ENCODE results near the gene UBE2QL1.

DNA sequence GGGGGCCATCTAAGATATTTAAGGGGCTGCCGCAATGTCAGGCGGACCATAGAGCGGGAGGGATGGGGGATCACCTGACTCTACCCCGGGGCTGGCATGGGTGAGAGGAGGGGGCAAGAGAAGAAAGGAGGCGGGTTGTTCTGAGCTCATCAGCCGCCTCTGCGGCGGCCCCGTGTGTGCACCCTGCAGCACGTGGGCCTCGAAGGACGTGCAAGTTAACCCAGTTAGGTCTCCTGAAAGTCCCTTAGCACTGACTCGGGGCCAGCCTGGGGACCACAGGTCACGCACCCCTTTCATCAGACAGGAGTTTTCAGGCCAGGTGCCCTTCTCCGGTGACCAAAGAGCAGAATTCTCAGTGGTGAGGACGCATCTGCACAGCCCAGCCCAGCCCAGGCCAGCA is 58.0 kb downstream of the UBE2QL1 start:
- TF ChIP-seq EZH2 (IDR thresholded peaks at IDR 0.05) (no peak), POLR2AphosphoS5 (IDR thresholded peaks at IDR 0.05; ENCODE audit: borderline replicate concordance, low read depth, low read length) (no peak)
